ENCODE results near the gene COL23A1.

Gene COL23A1

DNA sequence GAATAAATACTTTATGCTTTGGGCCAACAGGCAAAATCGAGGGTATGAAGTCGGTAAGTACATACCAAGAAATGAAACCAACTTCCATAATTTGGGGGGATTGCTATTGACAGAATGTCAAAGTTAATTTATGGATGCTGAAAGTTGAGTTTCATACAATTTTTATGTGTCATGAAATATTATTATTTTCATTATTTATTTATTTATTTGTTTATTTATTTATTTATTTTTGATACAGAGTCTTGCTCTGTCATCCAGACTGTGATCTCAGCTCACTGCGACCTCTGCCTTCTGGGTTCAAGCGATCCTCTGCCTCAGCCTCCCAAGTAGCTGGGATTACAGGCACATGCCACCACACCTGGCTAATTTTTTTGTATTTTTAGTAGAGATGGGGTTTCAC is 398.5 kb downstream of the COL23A1 start (continued):
- TF ChIP-seq ZNF514 (tag by site-specific recombination; IDR thresholded peaks at IDR 0.05) (0 out of 2 replicates have a peak, but pooled peaks have one; percentile 31), ZNF16 (tag by site-specific recombination; IDR thresholded peaks at IDR 0.05; ENCODE audit: low read depth) (no peak), ZNF777 (tag by site-specific recombination; IDR thresholded peaks at IDR 0.05; ENCODE audit: borderline replicate concordance) (no peak), ZNF133 (tag by site-specific recombination; IDR thresholded peaks at IDR 0.05) (no peak), ZNF394 (tag by site-specific recombination; IDR thresholded peaks at IDR 0.05; ENCODE audit: borderline replicate concordance) (peak; percentile 86; the same call in 1 of the 2 replicates), ZNF544 (tag by site-specific recombination; IDR thresholded peaks at IDR 0.05) (no peak), ZNF76 (tag by site-specific recombination; IDR thresholded peaks at IDR 0.05; ENCODE audit: borderline replicate concordance, low read depth) (no peak), ZNF19 (tag by site-specific recombination; IDR thresholded peaks at IDR 0.05; ENCODE audit: low read depth) (0 out of 2 replicates have a peak, but pooled peaks have one; percentile 30), ZBTB1 (tag by site-specific recombination; IDR thresholded peaks at IDR 0.05) (0 out of 2 replicates have a peak, but pooled peaks have one; percentile 56), ZNF623 (tag by site-specific recombination; IDR thresholded peaks at IDR 0.05) (peak; percentile 53), YY1 (tag by site-specific recombination; IDR thresholded peaks at IDR 0.05) (no peak), BCL11A (tag by site-specific recombination; IDR thresholded peaks at IDR 0.05; ENCODE audit: low read depth) (no peak), BCL11B (tag by site-specific recombination; IDR thresholded peaks at IDR 0.05; ENCODE audit: low read depth) (no peak), ZBTB21 (tag by site-specific recombination; IDR thresholded peaks at IDR 0.05) (no peak), ZNF426 (tag by site-specific recombination; IDR thresholded peaks at IDR 0.05) (peak; percentile 75), ZNF747 (tag by site-specific recombination; IDR thresholded peaks at IDR 0.05) (no peak), PRDM1 (tag by site-specific recombination; IDR thresholded peaks at IDR 0.05) (no peak), TRIM28 (IDR thresholded peaks at IDR 0.05; ENCODE audit: borderline replicate concordance, low read length) (no peak), SP2 (tag by site-specific recombination; IDR thresholded peaks at IDR 0.05) (no peak), ZNF664 (tag by site-specific recombination; IDR thresholded peaks at IDR 0.05) (0 out of 2 replicates have a peak, but pooled peaks have one; percentile 16), ZNF138 (tag by site-specific recombination; IDR thresholded peaks at IDR 0.05; ENCODE audit: borderline replicate concordance) (no peak), ZNF366 (tag by site-specific recombination; conservative IDR thresholded peaks at IDR 0.05) (no peak), PRDM4 (tag by site-specific recombination; IDR thresholded peaks at IDR 0.05) (no peak), ZNF530 (tag by site-specific recombination; IDR thresholded peaks at IDR 0.05; ENCODE audit: low read depth) (0 out of 2 replicates have a peak, but pooled peaks have one; percentile 12), ZFHX2 (tag by site-specific recombination; conservative IDR thresholded peaks at IDR 0.05) (no peak), GFI1B (tag by site-specific recombination; IDR thresholded peaks at IDR 0.05) (no peak), ZNF223 (tag by site-specific recombination; IDR thresholded peaks at IDR 0.05) (0 out of 2 replicates have a peak, but pooled peaks have one; percentile 26)
- TF ChIP-seq, protein P1, sequence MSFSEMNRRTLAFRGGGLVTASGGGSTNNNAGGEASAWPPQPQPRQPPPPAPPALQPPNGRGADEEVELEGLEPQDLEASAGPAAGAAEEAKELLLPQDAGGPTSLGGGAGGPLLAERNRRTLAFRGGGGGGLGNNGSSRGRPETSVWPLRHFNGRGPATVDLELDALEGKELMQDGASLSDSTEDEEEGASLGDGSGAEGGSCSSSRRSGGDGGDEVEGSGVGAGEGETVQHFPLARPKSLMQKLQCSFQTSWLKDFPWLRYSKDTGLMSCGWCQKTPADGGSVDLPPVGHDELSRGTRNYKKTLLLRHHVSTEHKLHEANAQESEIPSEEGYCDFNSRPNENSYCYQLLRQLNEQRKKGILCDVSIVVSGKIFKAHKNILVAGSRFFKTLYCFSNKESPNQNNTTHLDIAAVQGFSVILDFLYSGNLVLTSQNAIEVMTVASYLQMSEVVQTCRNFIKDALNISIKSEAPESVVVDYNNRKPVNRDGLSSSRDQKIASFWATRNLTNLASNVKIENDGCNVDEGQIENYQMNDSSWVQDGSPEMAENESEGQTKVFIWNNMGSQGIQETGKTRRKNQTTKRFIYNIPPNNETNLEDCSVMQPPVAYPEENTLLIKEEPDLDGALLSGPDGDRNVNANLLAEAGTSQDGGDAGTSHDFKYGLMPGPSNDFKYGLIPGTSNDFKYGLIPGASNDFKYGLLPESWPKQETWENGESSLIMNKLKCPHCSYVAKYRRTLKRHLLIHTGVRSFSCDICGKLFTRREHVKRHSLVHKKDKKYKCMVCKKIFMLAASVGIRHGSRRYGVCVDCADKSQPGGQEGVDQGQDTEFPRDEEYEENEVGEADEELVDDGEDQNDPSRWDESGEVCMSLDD (tag by site-specific recombination; IDR thresholded peaks at IDR 0.05): no peak
- TF ChIP-seq, protein P2, sequence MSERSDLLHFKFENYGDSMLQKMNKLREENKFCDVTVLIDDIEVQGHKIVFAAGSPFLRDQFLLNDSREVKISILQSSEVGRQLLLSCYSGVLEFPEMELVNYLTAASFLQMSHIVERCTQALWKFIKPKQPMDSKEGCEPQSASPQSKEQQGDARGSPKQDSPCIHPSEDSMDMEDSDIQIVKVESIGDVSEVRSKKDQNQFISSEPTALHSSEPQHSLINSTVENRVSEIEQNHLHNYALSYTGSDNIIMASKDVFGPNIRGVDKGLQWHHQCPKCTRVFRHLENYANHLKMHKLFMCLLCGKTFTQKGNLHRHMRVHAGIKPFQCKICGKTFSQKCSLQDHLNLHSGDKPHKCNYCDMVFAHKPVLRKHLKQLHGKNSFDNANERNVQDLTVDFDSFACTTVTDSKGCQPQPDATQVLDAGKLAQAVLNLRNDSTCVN (tag by site-specific recombination; optimal IDR thresholded peaks at IDR 0.05): no peak
- TF ChIP-seq, protein P3, sequence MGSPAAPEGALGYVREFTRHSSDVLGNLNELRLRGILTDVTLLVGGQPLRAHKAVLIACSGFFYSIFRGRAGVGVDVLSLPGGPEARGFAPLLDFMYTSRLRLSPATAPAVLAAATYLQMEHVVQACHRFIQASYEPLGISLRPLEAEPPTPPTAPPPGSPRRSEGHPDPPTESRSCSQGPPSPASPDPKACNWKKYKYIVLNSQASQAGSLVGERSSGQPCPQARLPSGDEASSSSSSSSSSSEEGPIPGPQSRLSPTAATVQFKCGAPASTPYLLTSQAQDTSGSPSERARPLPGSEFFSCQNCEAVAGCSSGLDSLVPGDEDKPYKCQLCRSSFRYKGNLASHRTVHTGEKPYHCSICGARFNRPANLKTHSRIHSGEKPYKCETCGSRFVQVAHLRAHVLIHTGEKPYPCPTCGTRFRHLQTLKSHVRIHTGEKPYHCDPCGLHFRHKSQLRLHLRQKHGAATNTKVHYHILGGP (tag by site-specific recombination; IDR thresholded peaks at IDR 0.05): no peak
- TF ChIP-seq, protein P4, sequence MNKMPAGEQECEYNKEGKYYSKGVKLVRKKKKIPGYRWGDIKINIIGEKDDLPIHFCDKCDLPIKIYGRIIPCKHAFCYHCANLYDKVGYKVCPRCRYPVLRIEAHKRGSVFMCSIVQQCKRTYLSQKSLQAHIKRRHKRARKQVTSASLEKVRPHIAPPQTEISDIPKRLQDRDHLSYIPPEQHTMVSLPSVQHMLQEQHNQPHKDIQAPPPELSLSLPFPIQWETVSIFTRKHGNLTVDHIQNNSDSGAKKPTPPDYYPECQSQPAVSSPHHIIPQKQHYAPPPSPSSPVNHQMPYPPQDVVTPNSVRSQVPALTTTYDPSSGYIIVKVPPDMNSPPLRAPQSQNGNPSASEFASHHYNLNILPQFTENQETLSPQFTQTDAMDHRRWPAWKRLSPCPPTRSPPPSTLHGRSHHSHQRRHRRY (tag by site-specific recombination; IDR thresholded peaks at IDR 0.05): no peak
- TF ChIP-seq, protein P5, sequence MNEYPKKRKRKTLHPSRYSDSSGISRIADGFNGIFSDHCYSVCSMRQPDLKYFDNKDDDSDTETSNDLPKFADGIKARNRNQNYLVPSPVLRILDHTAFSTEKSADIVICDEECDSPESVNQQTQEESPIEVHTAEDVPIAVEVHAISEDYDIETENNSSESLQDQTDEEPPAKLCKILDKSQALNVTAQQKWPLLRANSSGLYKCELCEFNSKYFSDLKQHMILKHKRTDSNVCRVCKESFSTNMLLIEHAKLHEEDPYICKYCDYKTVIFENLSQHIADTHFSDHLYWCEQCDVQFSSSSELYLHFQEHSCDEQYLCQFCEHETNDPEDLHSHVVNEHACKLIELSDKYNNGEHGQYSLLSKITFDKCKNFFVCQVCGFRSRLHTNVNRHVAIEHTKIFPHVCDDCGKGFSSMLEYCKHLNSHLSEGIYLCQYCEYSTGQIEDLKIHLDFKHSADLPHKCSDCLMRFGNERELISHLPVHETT (tag by site-specific recombination; IDR thresholded peaks at IDR 0.05): no peak

Data from HEK293 (cell line).